Natural killer cell (primary cell): ENCODE results near the gene ITPRID1. TPM values are rescaled to one million over a fixed set of nuclear protein-coding genes. Genes with fewer than 3 reads are reported as not detected.

Experiments used
- ATAC-seq, 3 donors: fragments of 150-1000 bp in 2 of 3; fragments of 200-7000 bp in 1 of 3; cut with Tn5 transposase; 1 replicate in 1 of 3; 2 replicates in 2 of 3; pipeline ENCODE4 v1.10.0; 2021; ENCODE audit warnings: mild to moderate bottlenecking in 2 of 3, moderate library complexity in 2 of 3
- DNase-seq, 2 donors: peaks; one replicate each; pipeline versions ENCODE4 v3.0.0 to v3.0.0-alpha.2; 2013 to 2021; ENCODE audit warnings: mixed read lengths in 1 of 2
- H3K27ac ChIP-seq: one replicate; pipeline ENCODE4 v1.5.1; 2013; ENCODE audit warnings: mild to moderate bottlenecking, low read length
- H3K27me3 ChIP-seq: one replicate; pipeline ENCODE4 v1.6.1; 2013; ENCODE audit warnings: low read length; ENCODE audit not compliant: control insufficient read depth, insufficient read depth
- H3K36me3 ChIP-seq: one replicate; pipeline ENCODE4 v1.6.1; 2013; ENCODE audit warnings: low read length; ENCODE audit not compliant: control insufficient read depth, insufficient read depth
- H3K4me1 ChIP-seq: one replicate; pipeline ENCODE4 v1.6.1; 2013; ENCODE audit warnings: low read length; ENCODE audit not compliant: control insufficient read depth, insufficient read depth
- H3K4me3 ChIP-seq: one replicate; pipeline ENCODE4 v1.5.1; 2013; ENCODE audit warnings: low read length
- H3K9me3 ChIP-seq: one replicate; pipeline ENCODE4 v1.6.1; 2013; ENCODE audit warnings: low read length; ENCODE audit not compliant: control insufficient read depth, insufficient read depth
- H3K27ac Mint-ChIP-seq, 2 donors: one replicate each; pipeline ENCODE4 v1.8.0; 2022; ENCODE audit warnings: mild to moderate bottlenecking in 2 of 2, mixed read lengths in 2 of 2, moderate library complexity in 1 of 2
- H3K27me3 Mint-ChIP-seq, 2 donors: one replicate each; pipeline ENCODE4 v1.8.0; 2022; ENCODE audit warnings: low read depth in 2 of 2, mixed read lengths in 2 of 2
- H3K36me3 Mint-ChIP-seq: one replicate; pipeline ENCODE4 v1.8.0; 2022; ENCODE audit warnings: mixed read lengths
- H3K4me1 Mint-ChIP-seq, 2 donors: one replicate each; pipeline ENCODE4 v1.8.0; 2022; ENCODE audit warnings: mixed read lengths in 2 of 2
- H3K4me3 Mint-ChIP-seq: one replicate; pipeline ENCODE4 v1.8.0; 2022; ENCODE audit warnings: mild to moderate bottlenecking, moderate library complexity, mixed read lengths
- H3K9me3 Mint-ChIP-seq, 2 donors: one replicate each; pipeline ENCODE4 v1.8.0; 2022; ENCODE audit warnings: mixed read lengths in 2 of 2
- CTCF ChIP-seq: fragments of 200-600 bp; IDR thresholded peaks from one replicate; pipeline ENCODE4 v1.8.0; 2022; ENCODE audit warnings: antibody characterized with exemption
- WGBS: methylation state at CpG from one replicate; pipeline ENCODE4 v1.1.7; 2013; ENCODE audit warnings: missing lambda C conversion rate; ENCODE audit not compliant: insufficient coverage; 5-methylcytosine and 5-hydroxymethylcytosine counted together
- intact Hi-C: fragments of 100-400 bp; cut with micrococcal nuclease; formaldehyde crosslinking; loops from one replicate; pipeline ENCODE4 v1.14.2; 2022
- total RNA-seq, 4 donors: library from RNA; stranded (reverse); fragments of 120-200 nt in 1 of 4; gene quantifications; one replicate each; pipeline versions ENCODE4 v1.2.3 to v1.2.4, GENCODE V29; 2013 to 2022

ITPRID1 gene
- total RNA-seq, 3 donors from 2014 or later (not counting 1 experiment from before 2014, with no cell fraction given), result not detected

DNA sequence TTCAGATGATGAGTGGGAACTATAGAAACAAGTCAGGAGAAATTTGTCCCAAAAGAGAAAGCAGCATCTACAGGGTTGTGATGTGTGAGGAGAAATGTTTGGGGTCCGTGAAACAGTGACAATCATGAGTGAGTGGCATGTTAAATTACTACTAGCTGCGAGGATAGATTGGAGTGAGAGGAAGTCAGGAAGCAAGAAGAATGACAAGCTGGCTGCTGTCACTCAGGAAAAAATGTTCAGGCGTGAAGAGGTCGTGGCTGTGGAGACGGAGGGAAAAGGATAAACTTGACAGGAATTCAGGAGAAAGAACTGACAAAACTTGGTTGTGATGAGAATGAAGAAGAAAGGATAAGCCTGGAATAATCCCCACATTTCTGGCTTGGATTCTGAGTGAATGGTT, 5.1 kb upstream of the ITPRID1 start:
- Histone ChIP-seq H3K27me3 (no peaks in the 10 kb centered on the region), H3K36me3 (no peaks in the 10 kb centered on the region), H3K9me3 (no peaks in the 10 kb centered on the region), H3K4me3 (no peak overlapping the region), H3K4me1 (no peaks in the 10 kb centered on the region), H3K27ac (no peak overlapping the region)
- Mint-ChIP-seq H3K36me3 (no peaks in the 10 kb centered on the region), H3K9me3 (peaks cover 6 to 15% of the 10 kb centered on the region in 2 donors), H3K27ac (no peak overlapping the region), H3K27me3 (no peaks in the 10 kb centered on the region), H3K4me3 (no peak overlapping the region), H3K4me1 (no peaks in the 10 kb centered on the region)
- 77% methylated on average over 5 of the region's 5 CpGs for whole genome bisulfite sequencing
- no peak for TF ChIP-seq CTCF
- no peak for DNase-seq
- intact Hi-C loops, result no loop called here
- no peak for ATAC-seq

GRCh38 chr7:31512166-31512565, 1.7 kb upstream of the ITPRID1 start:
- H3K4me3 ChIP-seq, result no peak overlapping the region
- H3K9me3 Mint-ChIP-seq, result peaks cover 10 to 18% of the 10 kb centered on the region in 2 donors
- no peaks in the 10 kb centered on the region for H3K4me1 Mint-ChIP-seq
- intact Hi-C loops, result no loop called here
- H3K36me3 Mint-ChIP-seq, result no peaks in the 10 kb centered on the region
- H3K27ac Mint-ChIP-seq, result no peak overlapping the region
- H3K4me3 Mint-ChIP-seq, result no peak overlapping the region
- H3K27ac ChIP-seq, result no peak overlapping the region
- no peaks in the 10 kb centered on the region for H3K4me1 ChIP-seq
- no peaks in the 10 kb centered on the region for H3K27me3 Mint-ChIP-seq
- DNase-seq (no peak), ATAC-seq (no peak)
- TF ChIP-seq CTCF, result no peak
- no peaks in the 10 kb centered on the region for H3K27me3 ChIP-seq
- no peaks in the 10 kb centered on the region for H3K36me3 ChIP-seq
- no peaks in the 10 kb centered on the region for H3K9me3 ChIP-seq
- WGBS, result no CpG with 5 or more reads among the region's 2 CpGs

DNA sequence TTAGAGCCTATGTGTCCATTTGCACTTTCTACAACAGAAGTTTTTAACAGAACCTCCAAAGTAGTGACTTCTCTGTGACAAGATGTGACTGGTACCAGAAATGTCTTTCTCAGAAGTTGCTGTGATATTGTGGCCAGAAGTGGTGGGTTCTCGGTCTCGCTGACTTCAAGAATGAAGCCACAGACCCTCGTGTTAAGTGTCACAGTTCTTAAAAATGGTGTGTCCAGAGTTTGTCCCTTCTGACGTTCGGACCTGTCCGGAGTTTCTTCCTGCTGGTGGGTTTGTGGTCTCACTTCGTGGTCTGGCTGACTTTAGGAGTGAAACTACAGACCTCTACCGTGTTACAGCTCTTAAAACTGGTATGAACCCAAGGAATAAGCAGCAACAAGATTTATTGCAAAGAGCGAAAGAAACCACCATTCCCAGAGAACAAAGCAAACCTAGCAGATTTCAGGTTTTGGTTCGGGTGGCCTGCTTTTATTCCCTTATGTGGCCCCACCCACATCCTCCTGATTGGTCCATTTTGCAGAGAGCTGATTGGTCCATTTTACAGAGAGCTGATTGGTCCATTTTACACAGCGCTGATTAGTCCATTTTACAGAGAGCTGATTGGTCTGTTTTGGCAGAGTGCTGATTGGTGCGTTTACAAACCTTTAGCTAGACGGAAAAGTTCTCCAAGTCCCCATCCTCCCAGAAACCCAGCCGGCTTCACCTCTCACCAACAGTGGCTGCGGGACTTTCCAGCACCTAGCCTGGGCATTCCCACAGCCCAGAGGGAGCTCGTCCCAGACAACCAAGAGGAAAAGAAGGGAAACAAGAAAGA, 3.0 kb downstream of the ITPRID1 start:
- no peaks in the 10 kb centered on the region for H3K36me3 Mint-ChIP-seq
- no peak for TF ChIP-seq CTCF

GRCh38 chr7:31517513-31517912, 3.6 kb downstream of the ITPRID1 start:
- H3K27ac Mint-ChIP-seq, result no peak overlapping the region
- Histone ChIP-seq H3K4me3 (no peak overlapping the region), H3K27me3 (no peaks in the 10 kb centered on the region), H3K27ac (no peak overlapping the region), H3K4me1 (no peaks in the 10 kb centered on the region), H3K9me3 (no peaks in the 10 kb centered on the region), H3K36me3 (no peaks in the 10 kb centered on the region)
- ATAC-seq (no peak), DNase-seq (no peak)
- 93% methylated on average over 31 of the region's 31 CpGs for WGBS
- H3K4me1 Mint-ChIP-seq, result no peaks in the 10 kb centered on the region
- no peak overlapping the region for H3K4me3 Mint-ChIP-seq
- H3K36me3 Mint-ChIP-seq, result no peaks in the 10 kb centered on the region
- TF ChIP-seq CTCF, result no peak
- H3K27me3 Mint-ChIP-seq, result no peaks in the 10 kb centered on the region
- intact Hi-C loops, result no loop called here
- H3K9me3 Mint-ChIP-seq, result peaks cover 5 to 10% of the 10 kb centered on the region in 2 donors

More for the DNA sequence above, 3.0 kb downstream of the ITPRID1 start:
- no peak for ATAC-seq
- Histone ChIP-seq H3K36me3 (no peaks in the 10 kb centered on the region), H3K9me3 (no peaks in the 10 kb centered on the region), H3K27me3 (no peaks in the 10 kb centered on the region), H3K4me3 (no peak overlapping the region), H3K4me1 (no peaks in the 10 kb centered on the region), H3K27ac (no peak overlapping the region)
- no peak for DNase-seq
- H3K27ac Mint-ChIP-seq, result no peak overlapping the region
- intact Hi-C loops, result no loop called here
- no peaks in the 10 kb centered on the region for H3K4me1 Mint-ChIP-seq
- WGBS, result 87% methylated on average over 16 of the region's 16 CpGs
- H3K27me3 Mint-ChIP-seq, result no peaks in the 10 kb centered on the region
- peaks cover 5 to 10% of the 10 kb centered on the region in 2 donors for H3K9me3 Mint-ChIP-seq
- no peak overlapping the region for H3K4me3 Mint-ChIP-seq
